ENCODE results near the gene B4GALT3.

Gene B4GALT3

GRCh38 chr1:161162806-161163205, 14.5 kb downstream of the B4GALT3 start:
- TF ChIP-seq, protein P1, sequence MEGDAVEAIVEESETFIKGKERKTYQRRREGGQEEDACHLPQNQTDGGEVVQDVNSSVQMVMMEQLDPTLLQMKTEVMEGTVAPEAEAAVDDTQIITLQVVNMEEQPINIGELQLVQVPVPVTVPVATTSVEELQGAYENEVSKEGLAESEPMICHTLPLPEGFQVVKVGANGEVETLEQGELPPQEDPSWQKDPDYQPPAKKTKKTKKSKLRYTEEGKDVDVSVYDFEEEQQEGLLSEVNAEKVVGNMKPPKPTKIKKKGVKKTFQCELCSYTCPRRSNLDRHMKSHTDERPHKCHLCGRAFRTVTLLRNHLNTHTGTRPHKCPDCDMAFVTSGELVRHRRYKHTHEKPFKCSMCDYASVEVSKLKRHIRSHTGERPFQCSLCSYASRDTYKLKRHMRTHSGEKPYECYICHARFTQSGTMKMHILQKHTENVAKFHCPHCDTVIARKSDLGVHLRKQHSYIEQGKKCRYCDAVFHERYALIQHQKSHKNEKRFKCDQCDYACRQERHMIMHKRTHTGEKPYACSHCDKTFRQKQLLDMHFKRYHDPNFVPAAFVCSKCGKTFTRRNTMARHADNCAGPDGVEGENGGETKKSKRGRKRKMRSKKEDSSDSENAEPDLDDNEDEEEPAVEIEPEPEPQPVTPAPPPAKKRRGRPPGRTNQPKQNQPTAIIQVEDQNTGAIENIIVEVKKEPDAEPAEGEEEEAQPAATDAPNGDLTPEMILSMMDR (IDR thresholded peaks at IDR 0.05; ENCODE audit: low read depth, low read length, missing control alignments), result no peak
- no peak for DNase-seq (ENCODE audit: extremely low read depth, low read depth)
- H3K4me3 ChIP-seq (replicated peaks; ENCODE audit: low read depth, low read length), result no peak overlapping the region

- DNase-seq (ENCODE audit: extremely low read depth, low read depth), result no peak
- TF ChIP-seq, protein P1 (IDR thresholded peaks at IDR 0.05; ENCODE audit: low read depth, low read length, missing control alignments), result no peak
- H3K4me3 ChIP-seq (replicated peaks; ENCODE audit: low read depth, low read length), result no peak overlapping the region
These were observed 15.3 kb downstream of the B4GALT3 start for GRCh38 chr1:161162052-161162451.

GRCh38 chr1:161161652-161162051, 15.7 kb downstream of the B4GALT3 start:
- H3K4me3 ChIP-seq (replicated peaks; ENCODE audit: low read depth, low read length), result no peak overlapping the region
- TF ChIP-seq, protein P1 (IDR thresholded peaks at IDR 0.05; ENCODE audit: low read depth, low read length, missing control alignments), result no peak
- DNase-seq (ENCODE audit: extremely low read depth, low read depth), result no peak

GRCh38 chr1:161160671-161161145, 16.6 kb downstream of the B4GALT3 start:
- no peak overlapping the region for H3K4me3 ChIP-seq (replicated peaks; ENCODE audit: low read depth, low read length)
- TF ChIP-seq, protein P1 (IDR thresholded peaks at IDR 0.05; ENCODE audit: low read depth, low read length, missing control alignments), result no peak
- no peak for DNase-seq (ENCODE audit: extremely low read depth, low read depth)

- TF ChIP-seq, protein P1 (IDR thresholded peaks at IDR 0.05; ENCODE audit: low read depth, low read length, missing control alignments), result no peak
- DNase-seq (ENCODE audit: extremely low read depth, low read depth), result no peak
- peak overlapping the region; percentile 85 for H3K4me3 ChIP-seq (replicated peaks; ENCODE audit: low read depth, low read length)
These were observed 17.4 kb downstream of the B4GALT3 start for GRCh38 chr1:161159913-161160243.

- DNase-seq (ENCODE audit: extremely low read depth, low read depth), result peak; percentile 63
- TF ChIP-seq, protein P1 (IDR thresholded peaks at IDR 0.05; ENCODE audit: low read depth, low read length, missing control alignments), result peak; percentile 18
These were observed 18.0 kb downstream of the B4GALT3 start, which contains the start of gene USP21 for GRCh38 chr1:161159087-161159912. USP21 (plus strand) TSS chr1:161159500; CDS start chr1:161160641, 1,141 bp downstream.

More at GRCh38 chr1:161159087-161159912, 18.0 kb downstream of the B4GALT3 start, which contains the start of gene USP21:
- H3K4me3 ChIP-seq (replicated peaks; ENCODE audit: low read depth, low read length), result peak within 1 kb of the TSS; percentile 85
